Astrocyte (in vitro differentiated cells and primary cell): ENCODE data around the gene UPK2.

Experiments used
- CTCF ChIP-seq: IDR thresholded peaks from 2 replicates; pipeline ENCODE4 v1.5.1; 2011; ENCODE audit warnings: low read depth, mild to moderate bottlenecking, inconsistent platforms, low read length, moderate library complexity; ENCODE audit not compliant: insufficient read depth
- EZH2 ChIP-seq: IDR thresholded peaks from 2 replicates; pipeline ENCODE4 v1.6.1; 2012; ENCODE audit warnings: mild to moderate bottlenecking, low read length, inconsistent platforms; ENCODE audit not compliant: insufficient read depth

GRCh38 chr11:118980191-118980881 lies 24.2 kb downstream of the UPK2 start:
- TF ChIP-seq CTCF (no peak), EZH2 (no peak)
